ENCODE results near the gene LMO1.

LMO1 gene

DNA sequence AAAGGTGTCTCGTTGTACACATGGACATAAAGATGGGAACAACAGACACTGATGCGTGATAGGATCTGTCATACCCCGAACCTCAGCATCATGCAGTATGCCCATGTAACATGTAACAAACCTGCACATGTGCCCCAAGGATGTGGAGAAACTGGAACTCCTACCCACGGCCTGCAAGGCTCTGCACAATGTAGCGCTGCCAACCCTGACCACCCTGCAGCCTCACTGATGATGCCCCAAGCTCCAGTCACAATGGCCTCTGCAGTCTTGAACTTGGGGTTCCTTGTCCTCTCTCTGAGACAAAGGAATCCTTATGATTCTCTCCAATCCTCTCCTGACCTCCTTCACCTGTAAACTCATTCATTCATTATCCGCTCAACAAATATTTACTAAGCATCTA lies 14.2 kb downstream of the LMO1 start:
- DNase-seq: no peak

DNA sequence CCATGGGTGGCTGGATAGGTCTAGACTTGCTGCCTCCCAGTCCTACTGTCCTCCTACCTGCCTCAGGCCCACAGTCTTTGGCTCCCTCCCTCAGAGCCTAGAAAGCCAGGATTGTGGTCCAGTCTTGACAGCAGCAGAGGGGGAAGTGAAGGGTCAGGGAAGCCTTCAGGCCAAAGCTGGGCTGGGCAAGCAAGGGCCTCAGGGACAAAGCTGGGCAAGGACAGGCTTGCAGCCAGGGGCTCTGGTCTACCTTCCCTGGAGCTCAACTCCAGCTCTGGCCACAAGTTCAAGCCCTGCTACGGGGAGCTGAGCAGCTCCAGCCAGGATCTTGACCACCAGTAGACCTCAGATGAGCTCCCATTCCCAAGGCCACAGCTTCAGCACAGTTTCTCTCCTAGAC lies 14.9 kb downstream of the LMO1 start:
- DNase-seq: no peak

DNA sequence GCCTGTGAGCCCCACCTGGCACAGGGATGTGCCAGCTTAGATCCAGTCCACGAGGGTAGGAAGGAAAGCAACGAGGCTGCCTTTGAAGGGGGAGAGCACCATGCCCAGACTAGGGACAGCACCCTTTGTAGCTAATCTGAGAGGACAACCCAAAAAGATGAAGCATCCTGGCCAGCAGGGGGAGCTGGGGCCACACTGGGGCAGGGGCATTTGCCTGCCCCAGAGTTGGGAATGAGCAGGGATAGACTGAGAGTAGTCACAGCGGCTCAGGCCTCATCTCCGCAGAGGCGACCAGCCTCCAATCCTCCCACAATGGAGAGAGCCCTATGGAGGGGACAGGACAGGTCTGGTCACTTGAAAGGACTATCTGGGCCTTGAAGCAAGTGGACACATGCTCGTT lies 16.4 kb downstream of the LMO1 start:
- peak in 1 of 56 donors; percentile 19 for DNase-seq

DNA sequence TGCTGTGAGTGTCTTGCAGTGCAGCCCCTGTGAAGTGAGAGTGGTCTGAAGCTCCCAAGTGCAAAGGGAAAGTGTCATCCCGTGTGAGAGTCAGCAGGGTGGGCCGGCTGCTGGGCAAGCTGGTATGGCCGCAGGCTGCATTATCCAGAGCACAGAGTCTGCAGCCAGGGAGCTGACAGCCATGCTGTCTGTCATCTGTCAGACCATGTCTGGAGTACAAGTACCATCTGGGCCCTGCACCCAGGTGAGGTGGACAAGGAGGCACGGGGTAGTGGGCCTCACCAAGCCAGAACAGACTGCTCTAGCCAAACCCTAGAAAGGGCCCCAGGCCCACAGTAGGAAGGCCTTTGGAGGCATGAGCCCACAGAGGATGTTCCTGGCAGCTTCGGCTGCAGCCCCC lies 20.2 kb downstream of the LMO1 start:
- no peak for DNase-seq

DNA sequence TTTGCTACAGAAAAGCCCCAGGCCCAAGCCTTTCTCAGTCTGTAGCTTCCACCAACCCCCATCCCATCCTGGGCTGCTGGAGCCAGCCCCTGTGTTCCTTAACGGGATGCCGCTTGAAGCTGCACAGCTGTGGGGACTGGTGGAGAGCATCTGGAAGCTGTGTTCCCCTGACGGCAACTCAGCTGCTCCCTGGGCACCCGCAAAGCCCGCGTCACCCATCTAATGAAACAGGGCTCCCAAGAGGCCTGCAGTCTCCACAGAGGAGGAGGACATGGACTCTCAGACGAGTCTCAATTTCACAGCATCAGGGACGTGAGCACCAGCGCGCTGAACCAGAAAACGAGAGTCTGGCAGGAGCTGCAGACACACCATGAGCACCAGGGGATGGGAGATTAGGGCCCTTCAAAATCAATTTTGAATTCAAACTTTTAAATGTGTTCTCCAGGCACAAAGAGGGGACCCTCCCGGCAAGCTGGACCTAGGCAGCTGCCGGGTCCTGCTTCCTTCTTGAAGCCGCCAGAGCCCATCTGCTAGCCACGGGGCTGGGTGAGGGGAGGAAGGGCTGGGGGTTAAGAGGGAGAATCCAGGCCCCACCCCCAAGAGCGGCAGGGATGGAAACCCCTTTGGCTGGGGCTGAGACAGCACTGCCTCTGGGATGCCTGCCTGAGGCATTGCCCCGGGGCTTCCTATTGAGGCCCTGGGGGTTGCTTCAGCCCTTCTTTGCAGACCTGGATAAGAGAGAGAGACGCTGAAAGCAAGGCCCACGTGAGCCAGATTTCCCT lies 21.0 kb downstream of the LMO1 start:
- no peak for DNase-seq

DNA sequence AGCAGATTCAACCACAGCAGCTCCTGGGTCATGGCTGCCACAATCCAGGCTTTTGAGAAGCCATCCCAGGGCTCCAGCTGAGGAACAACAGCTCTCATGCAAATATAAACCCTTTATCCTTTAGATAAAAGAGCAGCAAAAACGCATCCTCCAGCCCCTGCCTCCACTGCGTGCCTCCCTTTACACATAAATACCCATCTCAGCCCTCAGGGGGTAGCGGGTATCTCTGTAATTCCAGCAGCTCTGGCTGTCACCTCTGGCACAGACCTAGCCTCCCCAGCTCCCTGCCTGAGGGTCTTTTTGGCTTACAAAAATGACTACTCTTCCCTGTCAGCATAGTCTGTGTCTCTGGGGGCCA lies 21.6 kb downstream of the LMO1 start:
- DNase-seq: no peak

DNA sequence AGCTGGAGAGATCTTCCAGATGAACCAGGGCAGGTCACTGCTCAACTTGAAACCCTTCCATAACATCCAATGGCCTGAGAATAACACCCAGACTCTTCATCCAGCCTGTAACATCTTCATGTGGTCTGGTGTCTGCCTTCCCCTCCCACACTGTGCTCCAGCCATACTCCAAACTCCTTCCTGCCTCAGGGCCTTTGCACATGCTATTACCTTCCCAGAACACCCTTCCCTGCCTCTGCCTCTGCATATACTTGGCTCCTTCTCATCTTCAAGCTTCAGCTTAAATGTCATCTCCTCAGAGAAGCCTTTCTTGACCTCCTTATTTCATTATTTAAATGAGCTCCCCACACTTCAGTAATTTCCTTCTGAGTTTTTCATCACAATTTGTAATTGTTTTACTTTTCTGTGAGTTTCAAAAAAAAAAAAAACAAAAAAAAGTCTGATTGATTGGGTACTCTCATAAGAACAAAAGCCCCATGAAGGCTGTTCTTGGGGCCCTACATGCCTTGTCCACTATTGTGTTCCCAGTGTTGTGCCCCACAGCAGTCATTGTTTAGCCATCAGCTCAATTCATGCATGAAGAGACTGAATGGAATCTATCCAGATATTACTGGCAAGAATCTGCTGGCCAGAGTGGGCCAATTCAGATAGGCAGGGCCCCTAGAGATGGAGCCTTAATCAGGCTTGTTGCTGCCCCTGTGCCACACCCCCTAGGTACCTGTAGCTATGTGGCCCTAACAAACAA lies 22.1 kb downstream of the LMO1 start:
- no peak for DNase-seq

DNA sequence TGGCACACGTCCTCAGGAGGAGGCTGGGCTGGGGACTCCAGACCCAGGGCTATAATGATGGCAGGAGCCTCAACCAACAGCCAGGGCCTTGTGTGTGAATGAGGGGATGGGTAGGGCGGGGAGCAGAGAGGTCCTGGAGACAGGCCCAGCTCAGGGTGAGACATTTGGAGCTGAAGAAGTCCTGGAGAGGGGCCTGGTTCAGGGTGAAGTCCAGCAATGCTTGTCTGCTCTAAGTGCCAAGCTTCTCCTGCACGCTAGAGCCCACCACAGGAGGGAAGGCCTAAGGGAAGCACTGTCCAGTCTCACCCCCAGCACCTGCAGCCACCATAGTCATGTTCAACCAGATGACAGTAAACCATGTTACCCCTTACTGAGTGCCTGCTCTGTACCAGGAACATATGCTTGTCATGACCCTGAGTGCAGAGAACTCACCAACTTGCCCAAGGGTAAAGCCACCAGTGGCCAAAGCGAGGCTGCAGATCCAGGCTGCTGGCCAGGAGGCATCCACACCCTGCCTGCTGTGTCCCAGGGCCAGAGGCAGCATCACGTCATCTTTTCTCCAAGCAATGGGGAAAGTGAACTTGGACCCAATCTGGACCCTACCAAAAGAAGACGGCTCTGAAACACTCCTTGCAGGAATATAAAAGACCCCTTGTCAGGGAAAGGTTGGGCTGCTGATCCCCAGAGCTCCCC lies 24.0 kb downstream of the LMO1 start:
- no peak for DNase-seq

DNA sequence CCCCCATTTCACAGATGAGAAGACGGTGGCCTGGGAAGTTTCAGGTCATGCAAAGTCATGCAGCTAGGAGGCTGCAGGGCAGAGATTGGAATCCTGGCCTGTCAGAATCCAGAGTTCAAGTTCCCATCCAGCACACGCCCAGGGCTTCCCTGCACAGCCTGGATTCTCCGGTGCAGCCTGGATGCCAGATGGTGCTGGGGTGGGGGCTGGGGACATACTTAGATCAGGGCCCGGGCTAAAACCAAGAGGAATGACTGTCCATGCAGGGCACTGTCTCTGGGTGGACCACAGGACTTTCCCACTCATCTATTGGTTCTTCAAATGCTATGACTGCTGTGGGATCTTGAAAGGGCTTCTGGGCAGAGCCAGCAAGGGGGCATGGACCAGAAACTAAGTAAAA lies 24.6 kb downstream of the LMO1 start:
- DNase-seq: no peak

DNA sequence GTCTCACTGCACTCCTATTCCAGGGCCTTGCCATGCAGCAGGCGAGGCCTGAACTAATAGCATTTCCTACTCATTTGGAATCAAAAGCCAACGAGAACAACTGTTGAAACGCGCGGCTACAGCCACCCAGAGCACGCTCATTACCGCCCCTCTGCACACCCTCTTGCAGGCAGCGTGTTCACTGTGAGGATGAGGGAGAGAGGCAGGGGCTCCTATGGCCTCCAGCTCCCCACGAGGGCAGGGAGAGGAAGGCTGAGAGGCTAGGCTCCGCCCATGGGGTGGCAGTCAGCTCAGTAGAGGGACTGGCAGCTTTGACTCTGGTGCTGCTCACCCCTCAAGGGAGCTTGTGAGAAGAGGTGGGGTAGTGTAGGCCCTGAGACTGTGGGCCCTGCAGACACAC lies 26.2 kb downstream of the LMO1 start:
- DNase-seq: no peak

DNA sequence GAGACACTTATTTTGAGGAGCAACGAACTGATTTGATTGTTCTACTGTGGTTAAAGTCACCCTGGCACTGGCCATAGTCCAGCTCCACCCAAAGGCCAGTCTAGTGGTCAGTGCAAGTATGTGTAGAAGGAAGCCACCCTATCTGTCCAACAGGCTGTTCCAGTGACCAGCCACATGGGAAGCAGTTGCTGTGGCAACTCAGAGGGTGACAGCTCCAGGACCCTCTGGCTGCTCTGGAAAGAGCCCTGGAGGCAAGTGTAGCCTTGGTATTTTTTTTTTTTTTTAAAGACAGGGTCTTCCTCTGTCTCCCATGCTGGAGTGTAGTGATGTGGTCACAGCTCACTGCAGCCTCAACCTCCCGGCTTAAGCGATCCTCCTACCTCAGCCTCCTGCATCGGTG lies 27.8 kb downstream of the LMO1 start:
- no peak for DNase-seq

DNA sequence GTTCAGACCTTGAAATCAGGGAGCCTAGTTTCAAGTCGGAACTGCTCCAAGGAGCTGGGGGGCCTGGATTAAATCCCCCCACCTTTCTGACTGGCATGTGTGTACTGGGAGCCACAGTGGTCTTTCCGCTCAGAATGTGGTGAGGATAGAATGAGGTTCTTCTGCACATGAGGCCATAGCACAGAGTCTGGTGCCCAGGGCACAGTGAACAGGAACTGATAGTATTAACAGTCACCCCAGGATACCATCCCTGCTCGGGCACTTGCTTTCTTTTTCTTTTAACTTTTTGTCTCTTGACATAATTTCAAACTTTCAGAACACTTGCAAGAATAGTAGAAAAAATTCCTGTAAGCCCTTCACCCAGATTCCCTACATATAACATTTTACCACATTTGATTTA lies 28.8 kb downstream of the LMO1 start:
- DNase-seq: no peak

DNA sequence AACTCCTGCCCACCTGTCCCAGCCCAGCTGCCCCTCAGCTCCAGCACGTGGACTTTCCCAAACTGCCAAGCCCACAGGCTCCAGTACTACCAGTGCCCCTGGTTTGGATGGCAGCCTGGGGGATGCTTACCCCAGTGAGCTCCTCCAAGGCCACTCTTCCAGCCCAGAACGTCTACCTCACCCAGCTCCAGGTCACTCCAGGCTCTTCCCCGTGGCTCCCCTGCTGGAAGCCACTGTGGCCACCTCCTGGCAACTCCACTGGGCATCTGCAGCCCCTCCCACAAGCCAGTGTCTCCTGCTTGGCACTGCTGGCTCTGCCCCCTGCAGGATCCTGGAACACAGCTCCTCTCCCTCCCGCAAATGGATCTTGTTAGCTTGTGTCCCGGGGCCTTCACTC lies 29.3 kb downstream of the LMO1 start:
- peak in 1 of 56 donors; percentile 9 for DNase-seq

DNA sequence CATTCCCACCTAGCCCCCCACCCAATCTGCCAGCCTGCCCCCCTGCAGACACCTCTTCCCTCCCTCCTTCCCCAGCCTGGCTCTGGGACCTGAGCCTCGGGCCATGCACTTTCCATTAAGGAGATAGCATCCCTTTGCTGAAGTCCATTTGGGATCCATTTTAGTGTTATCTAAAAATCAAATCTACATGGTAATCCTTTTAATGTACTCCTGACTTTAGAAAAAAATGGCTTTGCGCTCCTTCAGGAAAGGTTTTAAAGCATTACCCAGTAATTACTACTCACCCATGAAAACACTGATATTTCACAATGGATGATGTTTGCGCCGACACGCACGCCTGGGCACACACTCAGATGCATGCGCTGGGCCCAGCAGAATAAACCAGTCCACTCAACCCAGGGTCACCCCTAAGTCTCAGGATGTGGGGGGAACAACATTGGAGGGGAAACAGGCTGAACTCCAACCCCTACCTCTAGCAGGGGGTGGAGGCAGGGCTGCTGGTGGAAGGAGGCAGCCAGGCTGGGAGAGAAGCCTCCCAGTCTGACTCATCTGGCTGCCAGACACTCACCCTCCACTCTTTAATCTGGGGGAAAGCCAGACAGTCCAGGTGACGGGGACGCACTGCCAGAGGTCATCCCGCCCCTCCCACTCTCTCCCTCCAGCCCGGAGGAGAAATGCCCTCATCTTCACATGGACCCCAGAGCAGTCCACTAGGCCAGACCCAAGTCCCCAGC lies 29.8 kb downstream of the LMO1 start:
- no peak for DNase-seq

DNA sequence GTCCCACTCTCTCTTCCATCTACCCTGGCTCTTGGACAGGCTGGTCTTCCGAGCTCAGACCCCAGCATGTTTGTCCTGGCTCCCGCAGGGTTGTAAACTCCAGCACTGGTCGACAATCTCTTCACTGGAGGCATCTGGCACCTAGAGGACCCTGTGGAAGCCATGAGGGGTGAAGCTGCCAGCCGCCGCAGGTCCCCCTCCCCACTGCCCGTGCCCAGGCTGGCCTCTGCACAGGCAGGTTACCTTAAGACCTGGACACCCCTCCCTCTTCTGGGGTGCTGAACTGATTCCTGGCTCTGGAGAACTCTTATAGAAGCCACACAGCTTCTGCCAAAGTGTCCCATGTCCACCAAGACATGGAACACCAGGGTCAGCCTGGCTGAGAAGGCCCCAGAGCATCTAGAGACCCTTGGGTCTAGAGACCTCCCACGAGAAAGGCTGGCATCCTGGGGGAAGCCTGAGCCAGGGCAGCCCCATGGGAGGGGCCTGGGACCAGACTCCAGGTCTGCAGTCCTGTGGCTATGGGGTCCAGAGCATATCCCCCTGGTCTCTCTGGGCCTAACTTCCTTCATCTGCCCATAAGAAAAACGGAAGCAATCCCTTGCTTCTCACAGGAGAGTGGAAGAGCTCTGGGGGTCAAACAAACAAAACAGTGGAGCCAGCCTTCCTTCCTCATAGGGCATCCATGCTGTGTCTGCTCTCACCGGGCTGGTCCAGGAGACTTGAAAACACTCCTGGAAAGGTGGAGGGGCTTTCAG lies 30.6 kb downstream of the LMO1 start:
- DNase-seq: no peak

DNA sequence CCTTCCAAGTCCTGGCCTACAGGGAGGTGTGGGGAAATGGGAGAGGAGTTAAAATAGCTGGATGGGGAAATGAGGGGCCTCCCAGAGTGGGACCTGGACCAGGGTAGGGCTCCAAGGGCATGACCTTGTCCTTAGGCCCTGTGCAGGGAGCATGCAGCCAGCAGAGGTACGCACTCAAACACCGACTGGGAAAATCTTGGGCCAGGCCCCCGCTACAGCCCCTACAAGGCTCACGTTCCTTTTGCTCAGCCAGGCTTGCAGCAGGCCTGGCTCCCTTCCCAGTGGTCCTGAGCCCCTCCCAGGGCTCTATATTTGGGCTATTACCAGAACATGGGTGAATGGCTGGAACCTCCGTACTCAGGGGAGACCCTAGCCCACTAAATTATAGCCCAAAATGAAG lies 31.3 kb downstream of the LMO1 start:
- no peak for DNase-seq

DNA sequence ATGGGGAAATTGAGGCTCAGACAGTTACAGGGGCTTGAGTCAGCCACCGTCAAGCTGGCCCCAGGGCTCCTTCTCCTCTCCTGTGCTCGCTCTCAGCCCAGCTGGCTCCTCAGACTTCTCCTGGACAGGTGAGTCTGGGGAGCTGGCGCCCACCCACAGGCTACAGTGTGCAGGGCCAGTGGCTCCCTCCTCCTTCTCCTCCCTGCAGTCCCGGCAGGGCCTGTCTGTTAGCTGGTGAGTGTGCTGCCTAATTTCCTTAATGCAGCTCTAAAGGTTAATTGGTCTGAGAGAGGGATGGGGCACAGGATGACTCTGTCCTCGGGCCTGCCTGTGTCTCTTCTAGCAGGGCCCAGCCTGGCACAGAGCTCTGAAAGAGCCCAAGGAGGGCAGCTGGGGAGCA lies 31.7 kb downstream of the LMO1 start:
- DNase-seq: no peak

DNA sequence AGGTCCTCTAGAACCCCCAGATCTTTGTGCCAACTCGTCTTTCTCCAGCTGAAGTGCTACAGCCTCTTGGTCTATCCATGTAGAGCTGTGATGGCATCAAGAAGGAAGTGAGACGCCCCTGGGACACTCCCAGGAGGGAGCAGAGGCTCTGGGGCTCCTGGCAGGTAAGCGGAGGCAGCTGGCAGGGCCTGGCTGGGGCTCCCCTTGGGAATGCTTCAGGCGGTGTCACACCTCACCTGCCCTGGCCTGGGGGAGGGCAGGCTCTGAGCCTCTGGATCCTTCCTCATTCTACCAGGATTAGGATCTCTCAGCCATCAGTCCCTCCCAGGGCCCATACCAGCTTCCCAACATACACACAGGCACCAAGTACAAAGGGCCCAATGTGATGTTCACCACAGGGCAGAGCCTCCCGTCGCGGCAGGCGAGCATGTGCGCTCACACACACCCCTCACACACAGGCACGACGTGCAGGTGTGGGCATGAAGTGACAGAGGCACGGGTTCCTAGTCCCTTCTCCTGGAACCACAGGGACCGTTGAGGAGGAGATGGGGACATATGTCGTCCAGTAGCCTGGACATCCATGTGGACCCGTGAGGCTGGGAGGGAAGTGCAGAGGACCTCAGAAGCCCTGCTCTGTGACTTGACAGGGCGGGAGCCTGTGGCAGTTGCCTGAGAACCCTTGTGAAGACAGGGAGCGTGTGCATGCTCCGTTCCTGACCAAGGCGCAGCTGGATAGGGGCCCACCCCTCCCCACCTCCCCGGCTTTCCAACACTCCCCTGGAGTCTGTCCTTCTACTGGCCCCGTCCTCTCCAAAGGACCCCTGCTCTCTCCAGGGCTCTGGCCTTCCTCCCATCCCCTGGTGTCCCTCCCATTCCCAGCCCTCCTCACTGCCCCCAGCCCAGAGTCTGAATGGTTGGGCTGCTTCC lies 32.5 kb downstream of the LMO1 start:
- no peak for DNase-seq

DNA sequence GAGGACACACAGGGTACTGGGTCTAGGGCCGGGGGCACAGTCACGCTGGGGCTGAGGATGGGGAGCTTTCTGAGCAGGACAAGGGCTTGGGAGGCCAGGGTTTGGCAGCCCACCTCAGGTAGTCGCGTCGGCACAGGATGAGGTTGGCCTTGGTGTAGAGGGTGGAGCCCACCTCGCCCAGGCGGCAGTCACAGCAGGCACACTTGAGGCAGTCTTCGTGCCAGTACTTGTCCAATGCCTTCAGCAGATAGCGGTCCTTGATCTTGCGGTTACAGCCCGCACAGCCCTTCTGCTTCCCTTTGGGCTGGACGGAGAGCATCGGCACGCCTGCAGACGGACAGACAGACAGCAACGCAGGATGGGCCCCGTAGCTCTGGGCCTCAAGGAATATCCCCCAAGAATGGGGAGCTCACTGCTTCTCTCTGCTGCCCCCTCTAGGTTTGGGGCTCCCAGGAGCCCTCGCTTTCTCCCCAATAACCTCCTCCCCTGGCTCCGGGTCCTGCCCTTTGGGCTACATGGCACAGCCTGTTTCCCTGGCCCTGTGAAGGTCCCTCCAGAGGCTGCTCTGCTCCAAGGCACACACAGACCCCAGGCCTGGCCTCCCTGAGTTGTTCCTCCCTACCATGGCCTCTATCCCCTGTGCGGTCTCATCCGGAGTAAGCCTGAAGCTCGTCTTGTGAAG lies 33.4 kb downstream of the LMO1 start:
- DNase-seq: no peak

Data from amygdala (tissue), 56 donors.